ENCODE data around the gene LYRM9.
"Not testable (repeated sequence)": the region's sequence is repeated elsewhere in the genome, so short reads cannot be mapped to it uniquely, and the experiment has no call there.

LYRM9 gene

DNA sequence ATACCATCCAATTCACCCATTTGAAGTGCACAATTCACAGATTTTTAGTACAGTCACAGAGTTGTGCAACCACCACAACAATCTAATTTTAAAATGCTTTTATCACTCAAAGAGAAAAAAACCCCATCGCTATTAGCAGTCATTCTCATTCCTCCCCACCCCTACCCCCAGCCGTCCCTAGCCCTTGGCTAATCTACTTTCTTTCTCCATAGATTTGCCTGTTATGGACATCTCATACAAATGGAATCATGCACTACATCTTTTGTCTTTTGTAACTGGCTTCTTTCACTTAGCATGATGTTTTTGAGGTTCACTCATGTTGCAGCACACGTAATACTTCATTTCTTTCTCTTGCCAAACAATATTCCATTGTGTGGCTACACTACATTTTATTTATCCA, 20.4 kb downstream of the LYRM9 start:
- no peak for DNase-seq

- DNase-seq: no peak
Observed at GRCh38 chr17:27871407-27871806, 21.8 kb downstream of the LYRM9 start.

- no peak for DNase-seq
Observed at GRCh38 chr17:27870345-27870744, 22.8 kb downstream of the LYRM9 start.

GRCh38 chr17:27868565-27868964, 24.6 kb downstream of the LYRM9 start:
- no peak for DNase-seq

DNA sequence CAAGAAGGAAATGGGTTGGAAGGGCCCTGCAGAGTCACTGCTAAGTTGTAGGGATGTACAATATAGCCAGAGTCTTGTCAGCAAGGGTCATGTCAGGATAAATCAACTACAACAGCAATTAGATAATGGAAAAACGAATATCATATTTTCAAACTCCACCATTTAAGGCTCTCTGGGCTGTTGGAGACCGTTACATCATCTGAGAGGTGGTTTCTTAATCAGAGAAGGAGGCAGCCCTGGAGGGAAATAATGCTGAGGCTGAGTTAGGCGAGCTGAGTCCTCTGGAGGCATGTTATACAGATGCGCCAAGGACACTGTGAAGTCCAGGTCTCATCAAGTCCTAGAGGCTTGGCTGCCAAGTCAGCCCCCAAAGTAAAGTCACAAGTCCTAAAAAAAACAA, 30.3 kb downstream of the LYRM9 start:
- no peak for DNase-seq

DNA sequence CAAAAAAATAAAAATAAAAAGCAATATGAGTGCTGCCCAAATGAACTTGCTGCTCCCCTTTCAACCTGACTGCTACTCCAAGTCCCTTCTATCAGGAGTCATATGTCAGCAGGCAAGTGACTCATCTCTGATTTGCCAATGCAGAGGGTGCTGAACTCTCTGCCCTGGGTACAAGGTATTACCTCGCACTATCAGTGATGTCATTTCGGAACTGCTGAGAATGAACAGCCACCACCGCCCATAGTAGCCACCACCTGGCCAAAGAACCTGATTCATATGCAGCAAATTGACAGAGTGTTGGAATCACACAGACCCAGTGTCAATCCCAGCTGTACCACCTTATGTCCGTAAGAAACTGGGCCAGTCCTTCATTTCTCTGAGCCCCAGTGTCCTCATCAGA, 31.2 kb downstream of the LYRM9 start:
- DNase-seq: no peak

DNA sequence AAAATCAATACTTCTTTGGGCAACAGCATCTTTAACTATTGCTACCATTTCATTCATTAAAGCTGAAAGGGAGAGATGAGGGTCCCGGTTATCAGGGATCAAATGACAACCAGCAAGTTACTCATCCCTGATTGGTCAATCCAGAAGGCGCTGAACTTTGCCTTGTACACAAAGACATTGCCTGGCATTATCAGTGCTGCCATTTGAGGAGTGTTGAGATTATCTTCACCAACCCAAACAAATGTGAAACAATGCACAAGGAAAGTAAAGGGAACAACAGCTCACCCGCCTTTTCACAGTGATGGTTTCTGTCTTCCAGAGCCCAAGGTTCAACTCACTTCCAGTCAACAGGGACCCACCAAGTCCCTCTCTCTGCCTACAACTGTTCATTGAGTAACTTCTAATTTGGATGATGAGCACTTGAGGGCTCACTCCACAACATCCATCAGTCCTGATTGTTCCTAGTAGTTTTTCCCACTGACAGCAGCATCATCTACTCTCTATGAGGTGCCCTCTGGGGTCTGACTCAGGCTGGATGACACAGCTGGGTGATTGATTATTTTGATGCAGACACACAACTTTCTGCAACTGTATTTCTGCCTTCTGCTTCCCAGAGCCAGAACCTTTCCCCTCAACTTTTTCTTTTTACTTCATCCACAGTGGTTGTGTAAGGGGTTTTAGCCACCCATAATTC, 32.0 kb downstream of the LYRM9 start:
- no peak for DNase-seq

DNA sequence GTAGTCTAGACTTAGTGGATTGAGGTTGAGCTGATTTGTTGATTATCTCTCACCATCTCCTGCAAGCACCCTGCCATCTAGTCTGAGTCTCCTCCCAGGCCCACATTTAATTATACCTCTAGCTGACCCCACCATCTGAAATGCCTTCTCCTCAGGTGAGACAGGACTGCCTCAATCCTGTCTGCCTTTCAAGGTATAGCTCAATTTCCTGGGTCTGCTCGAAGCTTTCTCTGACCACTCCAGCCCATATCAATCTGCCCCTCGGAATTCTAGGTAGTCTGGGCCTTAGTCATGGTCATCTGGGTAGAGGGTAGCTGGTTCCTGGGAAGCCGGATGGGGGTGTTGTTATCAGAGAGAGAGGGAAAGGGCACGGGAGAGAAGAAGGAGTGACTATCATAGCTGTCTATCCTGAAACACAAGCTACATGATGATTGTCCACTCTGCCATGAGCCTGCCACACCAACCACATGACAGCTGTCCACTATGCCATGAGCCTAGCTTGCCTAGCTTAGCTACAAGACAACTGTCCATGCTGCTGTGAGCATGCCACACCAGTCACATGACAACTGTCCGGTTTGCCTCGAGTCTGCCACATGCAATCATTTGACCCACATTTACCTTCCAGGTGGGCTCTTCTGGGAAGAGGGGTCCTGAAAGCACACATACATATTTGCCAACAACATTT, 34.4 kb downstream of the LYRM9 start:
- no peak for DNase-seq

GRCh38 chr17:27856676-27857432, 36.3 kb downstream of the LYRM9 start:
- no peak for DNase-seq

GRCh38 chr17:27855454-27855853, 37.7 kb downstream of the LYRM9 start:
- no peak for DNase-seq

DNA sequence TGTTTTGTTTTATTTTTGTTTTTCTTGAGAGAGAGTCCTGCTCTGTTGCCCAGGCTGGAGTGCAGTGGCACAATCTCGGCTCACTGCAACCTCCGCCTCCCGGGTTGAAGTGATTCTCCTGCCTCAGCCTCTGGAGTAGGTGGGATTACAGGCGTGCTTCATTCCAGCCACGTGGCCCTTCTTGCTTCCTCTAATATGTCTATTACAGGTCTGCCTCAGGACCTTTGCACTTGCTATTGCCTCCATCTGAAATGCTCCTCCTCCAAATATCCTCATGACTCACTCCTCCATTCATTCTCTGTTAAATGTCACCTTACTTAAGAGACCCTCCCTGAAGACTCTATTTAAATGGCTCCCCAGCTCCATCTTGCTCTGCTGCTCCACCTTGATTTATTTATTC, 39.0 kb downstream of the LYRM9 start:
- no peak for DNase-seq

- DNase-seq: no peak
Observed at GRCh38 chr17:27853091-27853490, 40.1 kb downstream of the LYRM9 start.

DNA sequence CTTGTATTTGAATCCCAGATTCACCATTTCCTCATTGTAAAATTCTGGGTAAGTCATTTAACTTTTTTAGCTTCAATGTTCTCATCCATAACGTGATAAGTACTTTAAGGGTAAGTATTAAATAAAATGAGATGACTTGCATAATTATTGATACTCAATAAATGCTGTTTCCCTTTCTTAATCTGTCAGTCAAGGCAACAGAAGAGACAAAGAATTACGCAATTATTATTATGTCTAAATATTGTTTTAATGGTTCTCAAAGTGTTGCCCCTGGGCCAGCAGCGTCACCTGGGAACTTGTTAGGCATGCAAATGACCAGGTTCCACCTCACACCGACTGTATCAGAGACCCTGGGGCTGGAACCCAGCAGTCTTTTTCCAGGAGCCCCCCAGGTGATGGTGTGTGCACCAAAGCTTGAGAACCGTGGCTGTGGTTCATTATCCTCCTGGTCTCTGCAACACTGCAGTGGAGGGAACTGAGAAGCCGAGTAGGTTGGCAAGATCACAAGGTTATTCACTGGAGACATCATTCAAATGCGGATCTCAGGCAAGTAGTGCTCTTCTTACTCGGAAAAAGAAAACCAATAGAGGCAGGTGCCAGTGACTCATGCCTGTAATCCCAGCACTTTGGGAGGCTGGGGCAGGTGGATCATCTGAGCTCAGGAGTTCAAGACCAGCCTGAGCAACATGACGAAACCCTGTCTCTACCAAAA, 43.5 kb downstream of the LYRM9 start:
- no peak for DNase-seq

GRCh38 chr17:27848931-27849330, 44.2 kb downstream of the LYRM9 start:
- DNase-seq: no peak

DNA sequence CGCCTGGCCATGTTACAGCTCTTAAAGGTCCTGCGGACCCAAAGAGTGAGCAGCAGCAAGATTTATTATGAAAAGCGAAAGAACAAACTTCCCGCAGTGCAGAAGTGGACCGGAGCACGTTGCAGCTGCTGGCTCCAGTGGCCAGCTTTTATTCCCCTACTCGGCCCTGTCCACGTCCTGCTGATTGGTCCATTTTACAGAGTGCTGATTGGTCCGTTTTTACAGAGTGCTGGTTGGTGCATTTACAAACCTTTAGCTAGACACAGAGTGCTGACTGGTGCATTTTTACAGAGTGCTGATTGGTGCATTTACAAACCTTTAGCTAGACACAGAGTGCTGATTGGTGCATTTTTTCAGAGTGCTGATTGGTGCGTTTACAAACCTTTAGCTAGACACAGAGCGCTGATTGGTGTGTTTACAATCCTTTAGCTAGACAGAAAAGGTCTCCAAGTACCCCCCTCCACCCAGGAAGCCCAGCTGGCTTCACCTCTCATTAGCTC, 46.3 kb downstream of the LYRM9 start:
- not testable (repeated sequence) for DNase-seq

- no peak for DNase-seq
Observed at GRCh38 chr17:27846042-27846655, 47.0 kb downstream of the LYRM9 start.

DNA sequence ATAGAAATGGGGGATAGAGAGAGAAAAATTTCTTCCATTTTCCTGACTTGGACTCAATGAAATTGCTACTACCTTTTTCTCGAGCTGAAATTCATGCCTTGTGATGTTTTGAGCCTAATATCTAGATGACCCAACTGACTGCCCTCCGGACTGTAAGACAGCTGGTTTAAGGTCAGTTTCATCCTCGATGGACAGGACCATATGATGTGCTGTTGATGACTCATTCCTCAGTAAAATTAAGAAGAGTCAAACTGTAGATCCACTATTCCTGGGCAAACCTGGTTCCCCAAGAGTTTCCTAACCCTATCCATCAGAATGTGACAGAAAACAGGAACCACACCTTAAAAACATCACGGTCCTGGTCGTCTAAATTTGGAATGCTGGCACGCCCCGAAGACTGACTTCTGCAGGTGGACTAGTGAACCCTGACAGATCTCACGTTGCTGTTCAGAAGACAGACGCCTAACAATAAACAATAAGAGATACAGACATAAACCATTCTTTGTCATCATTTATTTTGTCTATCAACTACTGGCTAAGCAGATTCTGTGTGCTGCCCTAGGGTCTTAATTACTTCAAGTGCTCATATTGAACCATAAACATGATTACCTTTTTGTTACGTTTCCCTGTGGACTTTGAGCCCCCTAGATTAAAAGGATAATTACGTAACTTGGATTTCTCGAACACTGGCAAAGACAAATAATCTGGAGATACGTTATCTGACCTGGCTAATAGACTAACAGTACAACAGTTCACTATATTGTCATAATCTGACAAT, 47.7 kb downstream of the LYRM9 start:
- no peak for DNase-seq

DNA sequence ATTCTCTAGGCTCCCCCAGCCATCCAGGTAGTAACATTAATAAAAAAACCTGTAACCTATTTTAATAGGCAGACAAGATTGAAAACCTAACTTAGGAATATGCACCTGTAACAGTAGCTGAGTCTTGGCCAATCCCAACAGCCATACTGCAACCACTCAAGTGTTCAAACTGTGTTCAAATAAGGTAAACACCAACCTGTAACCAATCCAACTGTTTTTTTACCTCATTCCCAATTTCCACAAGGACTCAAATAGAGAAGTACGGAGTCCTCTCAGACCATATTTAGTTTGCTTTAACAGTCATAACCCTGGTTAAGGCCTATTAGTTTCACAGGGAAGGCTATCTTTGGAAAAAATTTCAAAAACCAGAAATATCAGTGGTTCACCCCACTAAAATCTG, 52.5 kb downstream of the LYRM9 start:
- no peak for DNase-seq

DNA sequence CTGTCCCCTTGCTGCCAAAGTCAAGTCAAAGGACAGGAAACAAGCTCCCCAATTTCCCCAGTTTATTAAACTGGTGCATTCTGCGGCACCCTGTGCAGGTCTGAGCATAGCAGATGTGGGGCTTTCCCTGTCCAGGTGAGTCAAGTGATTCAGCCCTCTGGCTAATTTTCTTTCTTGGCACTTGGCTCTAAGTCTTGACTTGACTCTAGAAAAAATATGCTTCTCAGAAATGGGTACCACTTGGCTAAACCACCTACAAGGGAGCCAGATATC, 52.8 kb downstream of the LYRM9 start:
- DNase-seq: not testable (repeated sequence)

DNA sequence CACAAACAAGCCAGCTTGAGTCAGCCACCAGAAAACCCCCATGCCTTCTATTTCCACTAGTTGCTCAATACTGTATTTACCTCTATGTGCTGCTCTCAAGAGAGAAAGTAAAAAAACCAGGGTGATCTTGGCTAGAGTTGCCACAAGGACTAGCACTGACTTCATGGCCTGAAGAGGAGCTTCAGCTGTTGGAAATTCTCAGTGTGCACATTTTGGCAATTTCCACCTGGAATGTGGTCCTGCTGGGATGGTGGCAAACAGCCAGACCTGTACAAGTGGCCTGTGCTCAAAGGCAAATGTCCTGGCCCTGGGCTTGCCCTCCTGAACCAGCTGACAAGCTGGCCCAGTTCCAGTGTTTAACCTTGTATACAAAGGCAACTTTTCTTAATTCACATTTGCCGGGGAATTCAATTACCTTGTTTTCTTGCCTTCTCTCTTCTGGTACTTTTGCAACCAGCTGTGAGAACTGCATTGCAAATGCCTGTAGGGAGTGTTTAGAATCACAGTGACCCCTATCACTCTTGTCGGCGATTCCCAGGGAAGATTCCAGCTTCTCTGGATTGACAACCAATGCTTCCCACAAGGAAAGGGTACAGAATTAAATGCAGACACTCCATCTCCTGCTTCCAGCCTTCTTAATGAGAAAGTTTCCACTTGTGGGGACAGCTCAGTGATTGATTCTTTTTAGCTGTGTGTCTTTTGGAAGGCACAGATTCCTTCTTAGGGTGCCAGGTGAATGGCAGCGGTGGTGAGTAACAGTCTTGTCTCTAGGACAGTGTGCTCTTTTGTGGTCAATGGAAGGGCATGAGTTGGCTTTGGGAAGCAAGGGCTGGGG, 53.4 kb downstream of the LYRM9 start:
- not testable (repeated sequence) for DNase-seq

- not testable (repeated sequence) for DNase-seq
Observed at GRCh38 chr17:27838607-27839006, 54.6 kb downstream of the LYRM9 start.
